OCI-LY1 (cell line): ENCODE measurements around the gene HLA-A.

Source experiments
- CTCF ChIP-seq: fragments of 200-600 bp; sonication (generic), shearing (Covaris generic); IDR thresholded peaks from 2 replicates; pipeline ENCODE4 v1.5.1; 2017; ENCODE audit warnings: mild to moderate bottlenecking, antibody characterized with exemption, low read length, moderate library complexity, mixed read lengths
- EZH2 ChIP-seq: fragments of 200-600 bp; sonication (generic), shearing (Covaris generic); IDR thresholded peaks from 2 replicates; pipeline ENCODE4 v1.8.0; 2017; ENCODE audit warnings: borderline replicate concordance, mixed run types, mild to moderate bottlenecking, antibody characterized with exemption, low read length, moderate library complexity, mixed read lengths

- TF ChIP-seq CTCF (no peak), EZH2 (no peak)
Measured at GRCh38 chr6:29945281-29945820, 3.0 kb downstream of the HLA-A start.
